Endothelial cell of umbilical vein (primary cell): ENCODE measurements around the gene CROCC. TPM values are rescaled to one million over a fixed set of nuclear protein-coding genes. Genes with fewer than 3 reads are reported as not detected.

Experiments used
- BruUV-seq: library from RNA; stranded (reverse); fragments of 400-500 nt; replicated peaks from 2 replicates; lab custom pipeline; 2021; lab: Mats Ljungman, UMichigan
- CTCF ChIA-PET: fragments of 300-600, 350-600 bp; sonication (Branson Sonifier 250); formaldehyde crosslinking; loops from one replicate; lab custom pipeline; 2021; ENCODE audit warnings: antibody characterized with exemption, inconsistent platforms; lab: Charles Lee
- POLR2A ChIA-PET: fragments of 300-600, 350-600 bp; sonication (Branson Sonifier 250); formaldehyde crosslinking; loops from one replicate; lab custom pipeline; 2021; ENCODE audit warnings: antibody characterized with exemption, inconsistent platforms; lab: Charles Lee
- DNase-seq: peaks from one replicate; pipeline ENCODE4 v3.0.0-alpha.2; 2011; ENCODE audit warnings: low read depth, low spot score
- FAIRE-seq: peaks from 2 replicates; lab custom pipeline; 2011; peaks lifted over from hg19 to GRCh38; lab: Jason Lieb, UNC
- H2AFZ ChIP-seq: 2 replicates; pipeline ENCODE4 v1.6.0; 2012; ENCODE audit warnings: low read depth, low read length, control low read depth, inconsistent platforms
- H3K27ac ChIP-seq: 2 replicates; pipeline ENCODE4 v1.5.1; 2011; ENCODE audit warnings: low read depth, mild to moderate bottlenecking, control low read depth, low read length, moderate library complexity; ENCODE audit not compliant: insufficient read depth
- H3K27me3 ChIP-seq, 2 experiments: 2 replicates each; pipeline versions ENCODE4 v1.6.0 to v1.6.1; 2011; ENCODE audit warnings: low read length in 2 of 2, mixed read lengths in 1 of 2; ENCODE audit not compliant: control insufficient read depth in 2 of 2, insufficient read depth in 2 of 2
- H3K36me3 ChIP-seq, 2 experiments: 2 replicates in 1 of 2; 3 replicates in 1 of 2; pipeline ENCODE4 v1.5.1; 2011; ENCODE audit warnings: low read length in 2 of 2, mild to moderate bottlenecking in 1 of 2, moderate library complexity in 1 of 2; ENCODE audit not compliant: control insufficient read depth in 2 of 2, insufficient read depth in 2 of 2; ENCODE audit errors: extremely low read depth in 1 of 2
- H3K4me1 ChIP-seq: 3 replicates; pipeline ENCODE4 v1.5.1; 2011; ENCODE audit warnings: mild to moderate bottlenecking, low read length; ENCODE audit not compliant: control insufficient read depth, insufficient read depth; ENCODE audit errors: extremely low read depth
- H3K4me2 ChIP-seq: 2 replicates; pipeline ENCODE4 v1.6.1; 2011; ENCODE audit warnings: low read length, control low read depth, mixed read lengths; ENCODE audit not compliant: insufficient read depth
- H3K4me3 ChIP-seq, 3 experiments: fragments of 200-600 bp in 1 of 3; sonication (generic), shearing (Covaris generic) in 1 of 3; replicated peaks in 1 of 3; 2 replicates each; pipeline ENCODE4 v1.5.1; 2011 to 2016; ENCODE audit warnings: control low read depth in 3 of 3, low read length in 3 of 3, mild to moderate bottlenecking in 2 of 3, inconsistent platforms in 1 of 3, low read depth in 1 of 3, moderate library complexity in 1 of 3; ENCODE audit not compliant: insufficient read depth in 1 of 3
- H3K79me2 ChIP-seq: 2 replicates; pipeline ENCODE4 v1.6.0; 2012; ENCODE audit warnings: low read length, inconsistent platforms; ENCODE audit not compliant: control insufficient read depth, insufficient read depth
- H3K9ac ChIP-seq: replicated peaks from 2 replicates; pipeline ENCODE3; 2011; ENCODE audit warnings: low read length, control low read depth; ENCODE audit not compliant: insufficient read depth; ENCODE audit errors: extremely low read depth
- H3K9me1 ChIP-seq: replicated peaks from 3 replicates; pipeline ENCODE4 v1.6.0; 2011; ENCODE audit warnings: mild to moderate bottlenecking, low read length; ENCODE audit not compliant: control insufficient read depth, insufficient read depth; ENCODE audit errors: extremely low read depth
- H3K9me3 ChIP-seq: replicated peaks from 2 replicates; pipeline ENCODE4 v1.5.1; 2012; ENCODE audit warnings: low read length, inconsistent platforms; ENCODE audit not compliant: control insufficient read depth, insufficient read depth
- H4K20me1 ChIP-seq: replicated peaks from 2 replicates; pipeline ENCODE3; 2011; ENCODE audit warnings: mild to moderate bottlenecking, low read length; ENCODE audit not compliant: control insufficient read depth, insufficient read depth; ENCODE audit errors: extremely low read depth
- CTCF ChIP-seq, 2 donors: IDR thresholded peaks; 1 replicate in 1 of 2; 2 replicates in 1 of 2; pipeline ENCODE4 v1.5.1; 2011; ENCODE audit warnings: low read length in 2 of 2, mild to moderate bottlenecking in 2 of 2, moderate library complexity in 2 of 2, control low read depth in 1 of 2, inconsistent platforms in 1 of 2, low read depth in 1 of 2; ENCODE audit not compliant: insufficient read depth in 1 of 2; ENCODE audit errors: extremely low read depth in 1 of 2
- EZH2 ChIP-seq: IDR thresholded peaks from 2 replicates; pipeline ENCODE4 v1.6.1; 2012; ENCODE audit warnings: borderline replicate concordance, low read depth, mild to moderate bottlenecking, moderate library complexity, low read length, inconsistent platforms; ENCODE audit not compliant: severe bottlenecking
- FOS ChIP-seq: IDR thresholded peaks from 2 replicates; pipeline ENCODE4 v1.6.1; 2011; ENCODE audit warnings: mild to moderate bottlenecking, low read length, moderate library complexity, borderline replicate concordance; ENCODE audit not compliant: insufficient read depth
- GATA2 ChIP-seq: IDR thresholded peaks from 2 replicates; pipeline ENCODE4 v1.7.0; 2011; ENCODE audit warnings: low read depth, mild to moderate bottlenecking, moderate library complexity, mixed read lengths, low read length; ENCODE audit not compliant: insufficient read length, insufficient read depth
- JUN ChIP-seq: IDR thresholded peaks from 2 replicates; pipeline ENCODE4 v1.6.1; 2011; ENCODE audit warnings: borderline replicate concordance, low read depth; ENCODE audit not compliant: insufficient read length, insufficient read depth
- MAX ChIP-seq: IDR thresholded peaks from 2 replicates; pipeline ENCODE4 v1.6.1; 2011; ENCODE audit not compliant: insufficient read depth, insufficient read length
- MYC ChIP-seq: IDR thresholded peaks from one replicate; pipeline ENCODE4 v1.6.1; 2011; ENCODE audit warnings: mild to moderate bottlenecking, low read depth, low read length
- POLR2A ChIP-seq: IDR thresholded peaks from 2 replicates; pipeline ENCODE4 v1.6.1; 2012; ENCODE audit warnings: low read depth, mild to moderate bottlenecking, control low read depth, low read length
- POLR2AphosphoS5 ChIP-seq: IDR thresholded peaks from 2 replicates; pipeline ENCODE4 v1.6.1; 2012; ENCODE audit warnings: low read depth, mild to moderate bottlenecking, control low read depth, low read length, moderate library complexity; ENCODE audit not compliant: insufficient read depth
- dilution Hi-C: fragments of 300-500 bp; cut with MboI; formaldehyde crosslinking; loops from one replicate; pipeline ENCODE4 v1.15.0; 2019; ENCODE audit warnings: low sequenced_read_pairs; ENCODE audit not compliant: extremely low pct_ligation_motif_present
- intact Hi-C: fragments of 100-400 bp; cut with micrococcal nuclease; formaldehyde crosslinking; loops from one replicate; pipeline ENCODE4 v1.10.0; 2022
- polyA plus RNA-seq, 4 experiments: library from polyadenylated mRNA; depleted of rRNA in 3 of 4; stranded (reverse) in 3 of 4; unstranded in 1 of 4; fragments of >200 nt; gene quantifications; 2 replicates each; pipeline versions ENCODE4 v1.2.1 to v1.2.3, GENCODE V29; 2011 to 2012; ENCODE audit warnings: missing spikeins in 1 of 4
- total RNA-seq: library from RNA; stranded (reverse); gene quantifications from 2 replicates; pipeline ENCODE4 v1.2.3, GENCODE V29; 2021

CROCC gene
- total and polyA plus RNA-seq, 2 donors (not counting 3 experiments of a cell fraction or from before 2014, with no cell fraction given): 18.3 to 35.5 TPM

GRCh38 chr1:16975211-16975610, 53.5 kb downstream of the CROCC start:
- intact Hi-C loops (no loop called here), dilution Hi-C loops (no loop called here)
- Histone ChIP-seq H3K36me3 (peaks cover 0 to 25% of the 10 kb centered on the region in 2 experiments), H3K27me3 (no peaks in the 10 kb centered on the region), H3K4me2 (no peak overlapping the region), H3K79me2 (no peaks in the 10 kb centered on the region), H3K9ac (no peak overlapping the region), H3K4me1 (peaks cover 9% of the 10 kb centered on the region), H2AFZ (no peak overlapping the region), H4K20me1 (no peaks in the 10 kb centered on the region), H3K27ac (no peak overlapping the region), H3K9me3 (no peaks in the 10 kb centered on the region), H3K4me3 (no peak overlapping the region), H3K9me1 (no peaks in the 10 kb centered on the region)
- POLR2A ChIA-PET: interaction anchor here (1.3 kb wide), 1 partner anchor 9 kb away, joined by 4 read pairs; no protein-coding TSS in a partner anchor
- BruUV-seq: no TSS peak
- CTCF ChIA-PET: interaction anchor here (0.6 to 1.4 kb wide), 2 partner anchors 13 to 15 kb away, joined by 3 to 5 read pairs; no protein-coding TSS in a partner anchor
- FAIRE-seq (no peak), DNase-seq (no peak)
- TF ChIP-seq FOS: no peak
- TF ChIP-seq MYC: no peak
- TF ChIP-seq POLR2A: no peak
- no peak for TF ChIP-seq POLR2AphosphoS5
- no peak for TF ChIP-seq JUN
- TF ChIP-seq MAX: no peak
- TF ChIP-seq GATA2: no peak
- TF ChIP-seq EZH2: no peak
- TF ChIP-seq CTCF (IDR thresholded peaks at IDR 0.05; ENCODE audit: extremely low read depth in 1 of 2, insufficient read depth in 1 of 2, low read depth in 1 of 2, low read length in 2 of 2): no peak
